Nephron (organoid): ENCODE data around the gene PIAS1.

Source experiments
- H3K27ac Mint-ChIP-seq, 3 experiments: 2 replicates each; pipeline ENCODE4 v1.8.0; 2020; ENCODE audit warnings: mixed read lengths in 3 of 3, mild to moderate bottlenecking in 2 of 3, moderate library complexity in 1 of 3
- H3K27me3 Mint-ChIP-seq: 2 replicates; pipeline ENCODE4 v1.8.0; 2021; ENCODE audit warnings: low read depth, mild to moderate bottlenecking, moderate library complexity, mixed read lengths
- H3K36me3 Mint-ChIP-seq: 2 replicates; pipeline ENCODE4 v1.8.0; 2020; ENCODE audit warnings: low read depth, mixed read lengths
- H3K4me1 Mint-ChIP-seq: 2 replicates; pipeline ENCODE4 v1.8.0; 2020; ENCODE audit warnings: mixed read lengths
- H3K4me3 Mint-ChIP-seq, 3 experiments: 2 replicates each; pipeline ENCODE4 v1.8.0; 2020; ENCODE audit warnings: mild to moderate bottlenecking in 3 of 3, mixed read lengths in 3 of 3, moderate library complexity in 2 of 3
- H3K9me3 Mint-ChIP-seq: 2 replicates; pipeline ENCODE4 v1.8.0; 2020; ENCODE audit warnings: mixed read lengths
- TF ChIP-seq, protein P1 (sequence below), 3 experiments: fragments of 200-600 bp; sonication (generic); IDR thresholded peaks; one replicate each; pipeline ENCODE4 v1.5.0; 2021; ENCODE audit warnings: antibody characterized with exemption in 3 of 3; ENCODE audit not compliant: unreplicated experiment in 3 of 3

The PIAS1 gene

DNA sequence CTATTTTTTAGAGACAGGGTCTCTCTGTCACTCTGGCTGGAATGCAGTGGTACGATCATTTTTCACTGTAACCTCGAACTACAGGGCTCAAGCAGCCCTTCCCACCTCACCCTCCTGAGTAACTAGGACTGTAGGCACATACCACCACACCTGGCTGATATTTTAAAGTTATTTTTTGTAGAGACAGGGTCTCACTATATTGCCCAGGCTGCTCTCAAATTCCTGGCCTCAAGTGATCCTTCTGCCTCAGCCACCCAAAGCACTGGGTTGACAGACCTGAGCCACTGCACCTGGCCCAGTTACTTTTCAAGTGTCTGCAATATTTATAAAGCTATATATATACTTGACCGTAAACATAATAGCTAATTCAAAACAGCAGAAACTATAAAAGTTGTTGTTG is 75.0 kb downstream of the PIAS1 start:
- no peak overlapping the region for H3K4me3 Mint-ChIP-seq
- H3K36me3 Mint-ChIP-seq: peaks cover 17% of the 10 kb centered on the region
- H3K4me1 Mint-ChIP-seq: no peaks in the 10 kb centered on the region
- H3K27ac Mint-ChIP-seq: no peak overlapping the region
- TF ChIP-seq, protein P1, sequence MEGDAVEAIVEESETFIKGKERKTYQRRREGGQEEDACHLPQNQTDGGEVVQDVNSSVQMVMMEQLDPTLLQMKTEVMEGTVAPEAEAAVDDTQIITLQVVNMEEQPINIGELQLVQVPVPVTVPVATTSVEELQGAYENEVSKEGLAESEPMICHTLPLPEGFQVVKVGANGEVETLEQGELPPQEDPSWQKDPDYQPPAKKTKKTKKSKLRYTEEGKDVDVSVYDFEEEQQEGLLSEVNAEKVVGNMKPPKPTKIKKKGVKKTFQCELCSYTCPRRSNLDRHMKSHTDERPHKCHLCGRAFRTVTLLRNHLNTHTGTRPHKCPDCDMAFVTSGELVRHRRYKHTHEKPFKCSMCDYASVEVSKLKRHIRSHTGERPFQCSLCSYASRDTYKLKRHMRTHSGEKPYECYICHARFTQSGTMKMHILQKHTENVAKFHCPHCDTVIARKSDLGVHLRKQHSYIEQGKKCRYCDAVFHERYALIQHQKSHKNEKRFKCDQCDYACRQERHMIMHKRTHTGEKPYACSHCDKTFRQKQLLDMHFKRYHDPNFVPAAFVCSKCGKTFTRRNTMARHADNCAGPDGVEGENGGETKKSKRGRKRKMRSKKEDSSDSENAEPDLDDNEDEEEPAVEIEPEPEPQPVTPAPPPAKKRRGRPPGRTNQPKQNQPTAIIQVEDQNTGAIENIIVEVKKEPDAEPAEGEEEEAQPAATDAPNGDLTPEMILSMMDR (IDR thresholded peaks at IDR 0.05; ENCODE audit: unreplicated experiment in 3 of 3): no peak
- H3K27me3 Mint-ChIP-seq: no peaks in the 10 kb centered on the region
- H3K9me3 Mint-ChIP-seq: no peaks in the 10 kb centered on the region

DNA sequence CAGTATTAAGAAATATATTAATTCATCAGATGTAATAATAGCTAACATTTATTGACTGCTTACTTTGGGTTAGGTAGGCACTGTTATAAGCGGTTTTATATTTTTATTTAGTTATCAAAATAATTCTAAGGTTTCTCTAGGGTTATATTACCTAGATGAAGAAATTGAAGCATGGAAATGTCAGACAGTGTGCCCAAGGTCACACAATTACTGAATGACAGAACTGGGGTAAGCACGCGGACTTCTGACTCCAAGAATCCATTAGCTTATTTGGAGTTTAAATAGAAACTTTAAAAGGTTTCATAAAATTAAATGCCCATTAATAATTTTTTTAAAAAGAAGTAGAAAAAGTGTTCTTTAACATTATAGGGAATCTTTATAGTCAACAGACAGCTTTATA is 76.7 kb downstream of the PIAS1 start:
- Mint-ChIP-seq H3K4me1 (no peaks in the 10 kb centered on the region), H3K27me3 (no peaks in the 10 kb centered on the region), H3K4me3 (no peak overlapping the region), H3K36me3 (peaks cover 11% of the 10 kb centered on the region), H3K9me3 (no peaks in the 10 kb centered on the region), H3K27ac (no peak overlapping the region)
- TF ChIP-seq, protein P1 (IDR thresholded peaks at IDR 0.05; ENCODE audit: unreplicated experiment in 3 of 3): no peak

DNA sequence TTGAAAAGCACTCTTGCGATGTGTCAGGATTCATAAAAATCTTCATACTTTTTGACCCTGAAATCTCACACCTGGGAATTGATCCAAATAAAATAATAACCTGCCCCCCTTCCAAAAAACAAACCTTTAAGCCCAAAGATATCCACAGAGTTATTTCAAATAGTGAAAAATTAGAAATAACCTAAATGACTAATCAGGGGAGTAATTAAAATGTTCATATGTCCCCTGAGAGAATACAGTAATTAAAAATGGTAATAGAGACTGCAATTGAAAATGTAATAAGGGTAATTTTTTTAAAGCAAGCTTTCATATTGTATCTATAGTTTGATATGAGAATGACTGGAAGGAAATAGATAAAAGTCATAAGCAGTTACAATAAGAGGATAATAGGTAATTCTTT is 83.0 kb downstream of the PIAS1 start:
- Mint-ChIP-seq H3K36me3 (peaks cover 15% of the 10 kb centered on the region), H3K9me3 (no peaks in the 10 kb centered on the region), H3K27ac (no peak overlapping the region), H3K4me3 (no peak overlapping the region), H3K4me1 (peaks cover 7% of the 10 kb centered on the region), H3K27me3 (no peaks in the 10 kb centered on the region)
- TF ChIP-seq, protein P1 (IDR thresholded peaks at IDR 0.05; ENCODE audit: unreplicated experiment in 3 of 3): no peak

DNA sequence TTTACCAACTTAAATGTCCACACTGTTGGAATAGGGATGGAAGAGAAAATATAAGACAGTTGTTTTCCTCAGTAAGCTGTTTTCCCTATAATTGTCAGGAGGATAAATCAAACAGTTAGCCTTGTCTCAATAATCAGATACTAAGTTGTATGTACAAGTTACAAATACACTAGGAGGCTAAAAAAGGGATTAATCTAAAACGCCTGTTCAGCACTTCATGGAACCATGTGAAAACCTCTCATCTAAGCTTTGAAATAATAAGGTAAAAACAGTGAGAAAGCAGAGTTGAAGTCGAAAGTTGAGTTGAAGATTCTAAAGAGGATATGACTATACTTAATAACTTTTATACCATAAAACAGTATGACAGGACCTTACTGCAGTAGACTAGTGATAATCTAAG is 89.0 kb downstream of the PIAS1 start:
- Mint-ChIP-seq H3K9me3 (no peaks in the 10 kb centered on the region), H3K4me1 (peaks cover 4% of the 10 kb centered on the region), H3K27ac (no peak overlapping the region), H3K27me3 (no peaks in the 10 kb centered on the region), H3K36me3 (peaks cover 36% of the 10 kb centered on the region), H3K4me3 (no peak overlapping the region)
- TF ChIP-seq, protein P1 (IDR thresholded peaks at IDR 0.05; ENCODE audit: unreplicated experiment in 3 of 3): no peak

DNA sequence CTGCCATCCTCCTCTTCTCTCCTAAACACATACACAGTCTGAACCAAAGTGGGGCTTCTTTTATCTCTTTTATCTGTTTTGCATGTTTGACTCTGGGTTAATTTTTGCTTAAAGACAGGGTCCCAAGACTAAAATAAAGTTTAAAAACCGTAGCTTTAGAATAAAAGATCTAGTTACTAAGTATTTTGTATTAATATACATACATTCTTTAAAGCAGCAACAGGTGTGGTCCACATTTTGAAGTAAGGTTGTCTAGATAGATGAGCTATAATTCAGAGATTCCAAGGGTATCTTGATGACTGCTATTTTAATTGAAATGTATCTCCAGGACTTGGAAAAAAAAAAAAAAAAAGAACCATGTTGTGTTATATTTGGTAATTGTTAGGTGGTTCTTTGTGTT is 89.7 kb downstream of the PIAS1 start:
- Mint-ChIP-seq H3K36me3 (peaks cover 36% of the 10 kb centered on the region), H3K4me1 (peaks cover 8% of the 10 kb centered on the region), H3K27me3 (no peaks in the 10 kb centered on the region), H3K27ac (no peak overlapping the region), H3K4me3 (no peak overlapping the region), H3K9me3 (no peaks in the 10 kb centered on the region)
- TF ChIP-seq, protein P1 (IDR thresholded peaks at IDR 0.05; ENCODE audit: unreplicated experiment in 3 of 3): no peak

DNA sequence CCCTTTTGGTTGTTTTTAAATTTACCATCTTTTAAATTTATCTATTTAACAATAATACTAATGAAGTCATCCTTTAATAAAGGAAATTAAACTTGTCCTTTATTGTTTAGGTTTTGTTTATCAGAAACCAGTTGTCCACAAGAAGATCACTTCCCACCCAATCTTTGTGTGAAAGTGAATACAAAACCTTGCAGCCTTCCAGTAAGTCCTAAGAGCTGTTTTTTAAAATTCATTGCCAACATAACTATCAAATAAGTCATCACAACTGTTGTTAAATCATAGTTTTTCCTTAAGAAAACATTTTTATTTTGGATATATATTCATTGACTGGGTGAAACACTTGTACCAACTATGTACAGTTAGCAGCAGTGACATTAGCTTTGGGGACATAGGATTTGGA is 91.6 kb downstream of the PIAS1 start:
- H3K4me3 Mint-ChIP-seq: no peak overlapping the region
- peaks cover 33% of the 10 kb centered on the region for H3K36me3 Mint-ChIP-seq
- H3K27me3 Mint-ChIP-seq: no peaks in the 10 kb centered on the region
- no peak overlapping the region for H3K27ac Mint-ChIP-seq
- TF ChIP-seq, protein P1 (IDR thresholded peaks at IDR 0.05; ENCODE audit: unreplicated experiment in 3 of 3): no peak
- peaks cover 10% of the 10 kb centered on the region for H3K4me1 Mint-ChIP-seq
- no peaks in the 10 kb centered on the region for H3K9me3 Mint-ChIP-seq
